Astrocyte (in vitro differentiated cells and primary cell): ENCODE measurements around the gene PTK6. TPM values are rescaled to one million over a fixed set of nuclear protein-coding genes. Genes with fewer than 3 reads are reported as not detected.
A peak's percentile ranks its signal among the peaks of the same experiment; 100 is the strongest.

ENCODE experiments used
- DNase-seq: peaks from one replicate; pipeline ENCODE4 v3.0.0-alpha.2; 2010; ENCODE audit warnings: low read depth
- FAIRE-seq: peaks from 2 replicates; lab custom pipeline; 2011; peaks lifted over from hg19 to GRCh38; lab: Jason Lieb, UNC
- H2AFZ ChIP-seq: 2 replicates; pipeline ENCODE4 v1.6.0; 2012; ENCODE audit warnings: low read depth, low read length, inconsistent platforms
- H3K27ac ChIP-seq: 2 replicates; pipeline ENCODE4 v1.5.1; 2011; ENCODE audit warnings: low read depth, low read length, inconsistent platforms
- H3K27me3 ChIP-seq: 2 replicates; pipeline ENCODE4 v1.6.0; 2011; ENCODE audit warnings: low read length, inconsistent platforms; ENCODE audit not compliant: insufficient read depth
- H3K36me3 ChIP-seq: 2 replicates; pipeline ENCODE4 v1.5.1; 2011; ENCODE audit warnings: low read length, inconsistent platforms; ENCODE audit not compliant: insufficient read depth
- H3K4me1 ChIP-seq: 2 replicates; pipeline ENCODE4 v1.5.1; 2011; ENCODE audit warnings: low read length, inconsistent platforms; ENCODE audit not compliant: insufficient read depth
- H3K4me2 ChIP-seq: 2 replicates; pipeline ENCODE4 v1.6.0; 2012; ENCODE audit warnings: low read length, inconsistent platforms
- H3K4me3 ChIP-seq: 2 replicates; pipeline ENCODE4 v1.5.1; 2011; ENCODE audit warnings: low read depth, mild to moderate bottlenecking, low read length, inconsistent platforms; ENCODE audit not compliant: insufficient read depth
- H3K79me2 ChIP-seq: 2 replicates; pipeline ENCODE4 v1.6.0; 2012; ENCODE audit warnings: mild to moderate bottlenecking, low read length, inconsistent platforms; ENCODE audit not compliant: insufficient read depth
- H3K9ac ChIP-seq: 2 replicates; pipeline ENCODE4 v1.6.0; 2012; ENCODE audit warnings: mild to moderate bottlenecking, low read length, inconsistent platforms
- H3K9me3 ChIP-seq: 2 replicates; pipeline ENCODE4 v1.5.1; 2012; ENCODE audit warnings: low read depth, mild to moderate bottlenecking, low read length, inconsistent platforms; ENCODE audit not compliant: insufficient read depth
- H4K20me1 ChIP-seq: 2 replicates; pipeline ENCODE4 v1.6.0; 2012; ENCODE audit warnings: low read length, inconsistent platforms; ENCODE audit not compliant: insufficient read depth
- H3K27ac Mint-ChIP-seq: one replicate; pipeline ENCODE4 v1.8.0; 2021; ENCODE audit warnings: mild to moderate bottlenecking, mixed read lengths; ENCODE audit not compliant: unreplicated experiment
- H3K27me3 Mint-ChIP-seq: one replicate; pipeline ENCODE4 v1.8.0; 2021; ENCODE audit warnings: low read depth, mixed read lengths; ENCODE audit not compliant: unreplicated experiment
- H3K36me3 Mint-ChIP-seq: one replicate; pipeline ENCODE4 v1.8.0; 2021; ENCODE audit warnings: low read depth, mixed read lengths; ENCODE audit not compliant: unreplicated experiment
- H3K4me1 Mint-ChIP-seq: one replicate; pipeline ENCODE4 v1.8.0; 2021; ENCODE audit warnings: low read depth, mixed read lengths; ENCODE audit not compliant: unreplicated experiment
- H3K4me3 Mint-ChIP-seq: one replicate; pipeline ENCODE4 v1.8.0; 2021; ENCODE audit warnings: mild to moderate bottlenecking, moderate library complexity, mixed read lengths; ENCODE audit not compliant: unreplicated experiment
- H3K9me3 Mint-ChIP-seq: one replicate; pipeline ENCODE4 v1.8.0; 2021; ENCODE audit warnings: mild to moderate bottlenecking, mixed read lengths; ENCODE audit not compliant: unreplicated experiment
- EZH2 ChIP-seq: IDR thresholded peaks from 2 replicates; pipeline ENCODE4 v1.6.1; 2012; ENCODE audit warnings: mild to moderate bottlenecking, low read length, inconsistent platforms; ENCODE audit not compliant: insufficient read depth
- total RNA-seq: library from RNA; stranded (reverse); gene quantifications from 2 replicates; pipeline ENCODE4 v1.2.1, GENCODE V29; 2021
- TF ChIP-seq, protein P1 (sequence below): IDR thresholded peaks from 2 replicates; pipeline ENCODE4 v1.5.1; 2011; ENCODE audit warnings: low read depth, mild to moderate bottlenecking, inconsistent platforms, low read length, moderate library complexity; ENCODE audit not compliant: insufficient read depth

Gene PTK6
- total RNA-seq, 1 donor from 2014 or later = 0.18 TPM

DNA sequence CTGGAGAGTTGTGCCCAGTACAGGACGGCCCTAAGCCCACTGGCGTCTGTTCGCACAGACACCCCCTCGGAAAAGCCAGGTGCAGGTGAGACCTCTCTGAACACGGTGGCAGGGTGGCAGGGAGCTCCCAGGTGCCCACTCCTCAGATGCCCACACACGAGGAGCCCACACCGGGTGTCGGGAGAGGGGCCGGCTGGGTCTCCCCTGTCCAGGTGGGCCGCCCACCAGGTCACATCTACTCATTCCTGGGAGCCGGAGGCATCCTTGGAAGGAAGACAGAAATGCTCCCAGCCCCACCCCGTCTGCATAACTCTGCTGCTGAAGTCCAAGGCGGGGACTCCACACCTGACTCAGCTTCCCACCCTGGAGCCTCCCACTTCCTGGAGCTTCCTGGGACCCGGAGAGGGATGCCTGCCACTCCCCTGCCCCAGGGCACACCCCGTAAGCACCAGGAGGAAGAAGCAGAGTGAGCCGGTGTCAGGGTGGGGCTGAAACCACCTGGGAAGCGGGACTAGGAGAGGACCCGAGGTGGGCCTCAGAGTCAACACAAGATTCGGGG is 7.9 kb upstream of the PTK6 start:
- H3K4me3 ChIP-seq = no peak overlapping the region
- DNase-seq = no peak
- no peak overlapping the region for H3K4me2 ChIP-seq
- peaks cover 2% of the 10 kb centered on the region for H3K4me1 Mint-ChIP-seq
- no peak for FAIRE-seq
- H3K36me3 ChIP-seq = no peaks in the 10 kb centered on the region
- peaks cover 7% of the 10 kb centered on the region for H3K27me3 Mint-ChIP-seq
- H3K9me3 ChIP-seq = no peaks in the 10 kb centered on the region
- H3K9me3 Mint-ChIP-seq = no peaks in the 10 kb centered on the region
- TF ChIP-seq EZH2 = no peak
- TF ChIP-seq, protein P1, sequence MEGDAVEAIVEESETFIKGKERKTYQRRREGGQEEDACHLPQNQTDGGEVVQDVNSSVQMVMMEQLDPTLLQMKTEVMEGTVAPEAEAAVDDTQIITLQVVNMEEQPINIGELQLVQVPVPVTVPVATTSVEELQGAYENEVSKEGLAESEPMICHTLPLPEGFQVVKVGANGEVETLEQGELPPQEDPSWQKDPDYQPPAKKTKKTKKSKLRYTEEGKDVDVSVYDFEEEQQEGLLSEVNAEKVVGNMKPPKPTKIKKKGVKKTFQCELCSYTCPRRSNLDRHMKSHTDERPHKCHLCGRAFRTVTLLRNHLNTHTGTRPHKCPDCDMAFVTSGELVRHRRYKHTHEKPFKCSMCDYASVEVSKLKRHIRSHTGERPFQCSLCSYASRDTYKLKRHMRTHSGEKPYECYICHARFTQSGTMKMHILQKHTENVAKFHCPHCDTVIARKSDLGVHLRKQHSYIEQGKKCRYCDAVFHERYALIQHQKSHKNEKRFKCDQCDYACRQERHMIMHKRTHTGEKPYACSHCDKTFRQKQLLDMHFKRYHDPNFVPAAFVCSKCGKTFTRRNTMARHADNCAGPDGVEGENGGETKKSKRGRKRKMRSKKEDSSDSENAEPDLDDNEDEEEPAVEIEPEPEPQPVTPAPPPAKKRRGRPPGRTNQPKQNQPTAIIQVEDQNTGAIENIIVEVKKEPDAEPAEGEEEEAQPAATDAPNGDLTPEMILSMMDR = no peak
- no peak overlapping the region for H2AFZ ChIP-seq
- no peaks in the 10 kb centered on the region for H3K4me1 ChIP-seq
- no peaks in the 10 kb centered on the region for H4K20me1 ChIP-seq
- H3K27ac Mint-ChIP-seq = no peak overlapping the region
- H3K27me3 ChIP-seq = no peaks in the 10 kb centered on the region
- H3K36me3 Mint-ChIP-seq = peaks cover 2% of the 10 kb centered on the region
- H3K27ac ChIP-seq = no peak overlapping the region
- H3K4me3 Mint-ChIP-seq = peak overlapping the region; percentile 40
- no peak overlapping the region for H3K9ac ChIP-seq
- H3K79me2 ChIP-seq = no peaks in the 10 kb centered on the region

DNA sequence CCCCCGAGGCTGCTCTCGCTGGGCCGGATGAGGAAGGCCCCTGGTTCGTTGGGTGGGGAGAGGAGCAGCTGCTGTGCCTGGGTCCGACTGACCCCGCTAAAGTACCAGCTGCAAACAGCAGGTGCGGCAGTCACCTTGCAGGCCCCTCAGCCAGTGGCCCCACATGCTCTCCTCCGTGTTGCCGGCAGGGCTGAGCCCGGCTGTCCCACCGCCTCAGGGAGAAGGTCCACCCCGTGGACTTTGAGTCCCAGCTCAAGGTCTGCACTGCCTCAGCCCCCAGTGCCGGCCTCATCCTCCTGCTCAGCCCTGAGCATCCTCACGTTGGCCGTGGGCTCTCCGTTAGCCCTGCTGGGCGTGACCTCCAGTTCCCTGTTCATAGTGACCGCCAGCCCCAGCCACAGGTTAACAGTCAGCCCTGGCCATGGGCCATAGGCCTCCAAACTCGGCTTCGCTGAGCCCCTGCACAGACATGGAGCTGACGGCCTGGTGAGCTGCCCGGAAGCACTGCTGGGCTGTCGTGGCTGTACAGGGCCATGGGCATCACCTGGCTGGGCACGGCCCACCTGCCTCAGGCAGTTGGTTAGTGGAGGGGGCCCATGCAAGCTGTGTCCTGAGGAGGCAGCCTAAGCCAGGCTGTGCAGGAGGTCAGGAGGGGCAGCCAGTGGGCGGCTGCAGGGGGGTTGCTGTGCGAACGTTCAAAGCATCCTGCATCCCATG is 7.2 kb upstream of the PTK6 start:
- H2AFZ ChIP-seq = no peak overlapping the region
- no peaks in the 10 kb centered on the region for H3K36me3 ChIP-seq
- no peaks in the 10 kb centered on the region for H3K27me3 ChIP-seq
- peaks cover 7% of the 10 kb centered on the region for H3K27me3 Mint-ChIP-seq
- H3K9me3 ChIP-seq = no peaks in the 10 kb centered on the region
- no peaks in the 10 kb centered on the region for H3K9me3 Mint-ChIP-seq
- H4K20me1 ChIP-seq = no peaks in the 10 kb centered on the region
- H3K4me1 Mint-ChIP-seq = peaks cover 3% of the 10 kb centered on the region
- no peak overlapping the region for H3K4me3 ChIP-seq
- H3K79me2 ChIP-seq = no peaks in the 10 kb centered on the region
- H3K4me3 Mint-ChIP-seq = no peak overlapping the region
- no peak for FAIRE-seq
- H3K4me1 ChIP-seq = no peaks in the 10 kb centered on the region
- H3K9ac ChIP-seq = no peak overlapping the region
- no peak overlapping the region for H3K27ac Mint-ChIP-seq
- H3K4me2 ChIP-seq = no peak overlapping the region
- H3K27ac ChIP-seq = no peak overlapping the region
- TF ChIP-seq EZH2 = no peak
- TF ChIP-seq, protein P1 = no peak
- H3K36me3 Mint-ChIP-seq = peaks cover 2% of the 10 kb centered on the region
- DNase-seq = no peak

DNA sequence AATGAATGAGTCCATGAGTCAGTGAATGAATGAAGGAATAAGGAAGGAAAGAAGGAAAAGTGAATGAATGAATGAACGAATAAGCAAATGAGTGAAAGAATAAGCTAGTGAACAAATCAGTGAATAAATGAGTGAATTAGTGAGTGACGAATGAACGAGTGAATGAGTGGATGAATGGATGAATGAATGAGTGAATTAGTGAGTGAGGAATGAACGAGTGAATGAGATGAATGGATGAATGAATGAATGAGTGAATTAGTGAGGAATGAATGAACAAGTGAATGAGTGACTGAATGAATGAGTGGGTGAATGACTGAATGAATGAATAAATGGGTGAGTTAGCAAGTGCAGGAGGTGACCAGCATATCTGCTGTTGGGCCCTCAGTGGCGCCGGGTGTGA is 6.6 kb upstream of the PTK6 start:
- H3K9ac ChIP-seq = no peak overlapping the region
- no peaks in the 10 kb centered on the region for H3K9me3 Mint-ChIP-seq
- H4K20me1 ChIP-seq = no peaks in the 10 kb centered on the region
- no peak overlapping the region for H3K4me3 ChIP-seq
- H3K4me2 ChIP-seq = no peak overlapping the region
- H3K27ac Mint-ChIP-seq = no peak overlapping the region
- DNase-seq = no peak
- H3K27me3 ChIP-seq = no peaks in the 10 kb centered on the region
- H3K36me3 ChIP-seq = no peaks in the 10 kb centered on the region
- no peak overlapping the region for H3K4me3 Mint-ChIP-seq
- peaks cover 2% of the 10 kb centered on the region for H3K36me3 Mint-ChIP-seq
- H3K9me3 ChIP-seq = no peaks in the 10 kb centered on the region
- H3K27ac ChIP-seq = no peak overlapping the region
- H3K79me2 ChIP-seq = no peaks in the 10 kb centered on the region
- TF ChIP-seq, protein P1 = no peak
- TF ChIP-seq EZH2 = no peak
- H3K4me1 Mint-ChIP-seq = peaks cover 3% of the 10 kb centered on the region
- H3K27me3 Mint-ChIP-seq = peaks cover 7% of the 10 kb centered on the region
- no peaks in the 10 kb centered on the region for H3K4me1 ChIP-seq
- H2AFZ ChIP-seq = no peak overlapping the region
- no peak for FAIRE-seq
